ENCODE data around the gene KRT14. TPM values are rescaled to one million over a fixed set of nuclear protein-coding genes. Genes with fewer than 3 reads are reported as not detected.

The KRT14 gene
- total RNA-seq, 5 donors from 2014 or later (not counting 1 experiment from before 2014, with no cell fraction given): not detected

- H3K27me3 ChIP-seq (replicated peaks in 1 of 2; ENCODE audit: control insufficient read depth in 2 of 2, extremely low read depth in 1 of 2, insufficient read depth in 2 of 2, low read length in 1 of 2): peaks cover 0 to 24% of the 10 kb centered on the region in 2 experiments
- DNase-seq (peak in 19 of 35 experiments; percentile 0 to 46 (median 8)), ATAC-seq (replicated peaks in 1 of 4) (peak in 2 of 4 experiments; percentile 44 to 67)
- Mint-ChIP-seq H3K36me3 (no peaks in the 10 kb centered on the region), H3K4me3 (peak overlapping the region in 1 of 3 donors; percentile 26), H3K27me3 (peaks cover 13 to 19% of the 10 kb centered on the region in 2 donors), H3K9me3 (peaks cover 0 to 10% (median 7%) of the 10 kb centered on the region in 3 donors), H3K4me1 (peaks cover 12 to 22% (median 18%) of the 10 kb centered on the region in 3 donors), H3K27ac (peak overlapping the region; percentile 80 to 85)
- 11% methylated on average over 6 of the region's 6 CpGs for WGBS (ENCODE audit: insufficient coverage)
- H3K36me3 ChIP-seq (ENCODE audit: control insufficient read depth in 2 of 2, extremely low read depth in 1 of 2, insufficient read depth in 1 of 2, low read length in 1 of 2): no peaks in the 10 kb centered on the region
- no peaks in the 10 kb centered on the region for H3K4me1 ChIP-seq (ENCODE audit: control insufficient read depth in 1 of 2, extremely low read depth in 1 of 2, insufficient read depth in 2 of 2, low read length in 2 of 2)
- H3K27ac ChIP-seq (ENCODE audit: low read length): peak overlapping the region; percentile 62
- H3K4me3 ChIP-seq (ENCODE audit: control insufficient read depth in 1 of 2, extremely low read depth in 1 of 2, low read length in 1 of 2): no peak overlapping the region
- ChIA-PET POLR2A (no interaction called here), CTCF (interaction anchor here in 1 of 2 donors (0.5 kb wide), 2 partner anchors 98 to 646 kb away, joined by 3 read pairs; no protein-coding TSS in a partner anchor)
- H3K9me3 ChIP-seq: no peaks in the 10 kb centered on the region
Observed at GRCh38 chr17:41567317-41567716, 19.4 kb downstream of the KRT14 start.

GRCh38 chr17:41565338-41565737 is 21.4 kb downstream of the KRT14 start:
- H3K4me1 Mint-ChIP-seq: peaks cover 12 to 22% (median 18%) of the 10 kb centered on the region in 3 donors
- no peak overlapping the region for H3K27ac Mint-ChIP-seq
- Histone ChIP-seq H3K27ac (ENCODE audit: low read length) (no peak overlapping the region), H3K27me3 (replicated peaks in 1 of 2; ENCODE audit: control insufficient read depth in 2 of 2, extremely low read depth in 1 of 2, insufficient read depth in 2 of 2, low read length in 1 of 2) (peaks cover 0 to 22% of the 10 kb centered on the region in 2 experiments), H3K9me3 (no peaks in the 10 kb centered on the region), H3K36me3 (ENCODE audit: control insufficient read depth in 2 of 2, extremely low read depth in 1 of 2, insufficient read depth in 1 of 2, low read length in 1 of 2) (no peaks in the 10 kb centered on the region), H3K4me3 (ENCODE audit: control insufficient read depth in 1 of 2, extremely low read depth in 1 of 2, low read length in 1 of 2) (no peak overlapping the region), H3K4me1 (ENCODE audit: control insufficient read depth in 1 of 2, extremely low read depth in 1 of 2, insufficient read depth in 2 of 2, low read length in 2 of 2) (no peaks in the 10 kb centered on the region)
- H3K4me3 Mint-ChIP-seq: no peak overlapping the region
- no peak for ATAC-seq (replicated peaks in 1 of 4)
- peaks cover 19 to 26% of the 10 kb centered on the region in 2 donors for H3K27me3 Mint-ChIP-seq
- DNase-seq: no peak
- no peaks in the 10 kb centered on the region for H3K36me3 Mint-ChIP-seq
- H3K9me3 Mint-ChIP-seq: peaks cover 0 to 10% (median 7%) of the 10 kb centered on the region in 3 donors
- ChIA-PET POLR2A (no interaction called here), CTCF (interaction anchor here in 1 of 2 donors (0.9 kb wide), 1 partner anchor 16 kb away, joined by 3 read pairs; no protein-coding TSS in a partner anchor)

GRCh38 chr17:41563607-41564170 is 23.0 kb downstream of the KRT14 start:
- whole genome bisulfite sequencing (ENCODE audit: insufficient coverage): 36% methylated on average over 2 of the region's 3 CpGs
- Mint-ChIP-seq H3K4me3 (no peak overlapping the region), H3K36me3 (no peaks in the 10 kb centered on the region), H3K27me3 (peaks cover 29 to 38% of the 10 kb centered on the region in 2 donors), H3K27ac (no peak overlapping the region), H3K4me1 (peaks cover 12 to 22% (median 18%) of the 10 kb centered on the region in 3 donors), H3K9me3 (peaks cover 0 to 10% (median 7%) of the 10 kb centered on the region in 3 donors)
- Histone ChIP-seq H3K9me3 (no peaks in the 10 kb centered on the region), H3K27me3 (replicated peaks in 1 of 2; ENCODE audit: control insufficient read depth in 2 of 2, extremely low read depth in 1 of 2, insufficient read depth in 2 of 2, low read length in 1 of 2) (peaks cover 0 to 19% of the 10 kb centered on the region in 2 experiments), H3K4me3 (ENCODE audit: control insufficient read depth in 1 of 2, extremely low read depth in 1 of 2, low read length in 1 of 2) (no peak overlapping the region), H3K27ac (ENCODE audit: low read length) (no peak overlapping the region), H3K36me3 (ENCODE audit: control insufficient read depth in 2 of 2, extremely low read depth in 1 of 2, insufficient read depth in 1 of 2, low read length in 1 of 2) (no peaks in the 10 kb centered on the region), H3K4me1 (ENCODE audit: control insufficient read depth in 1 of 2, extremely low read depth in 1 of 2, insufficient read depth in 2 of 2, low read length in 2 of 2) (no peaks in the 10 kb centered on the region)
- ChIA-PET POLR2A (no interaction called here), CTCF (no interaction called here)
- DNase-seq: no peak
- no peak for ATAC-seq (replicated peaks in 1 of 4)

- no peaks in the 10 kb centered on the region for H3K9me3 ChIP-seq
- no peaks in the 10 kb centered on the region for H3K36me3 Mint-ChIP-seq
- no peak overlapping the region for H3K4me3 ChIP-seq (ENCODE audit: control insufficient read depth in 1 of 2, extremely low read depth in 1 of 2, low read length in 1 of 2)
- DNase-seq (no peak), ATAC-seq (replicated peaks in 1 of 4) (no peak)
- H3K9me3 Mint-ChIP-seq: no peaks in the 10 kb centered on the region
- peaks cover 33 to 54% of the 10 kb centered on the region in 2 donors for H3K27me3 Mint-ChIP-seq
- H3K4me3 Mint-ChIP-seq: no peak overlapping the region
- ChIA-PET CTCF (no interaction called here), POLR2A (no interaction called here)
- peaks cover 0 to 24% of the 10 kb centered on the region in 2 experiments for H3K27me3 ChIP-seq (replicated peaks in 1 of 2; ENCODE audit: control insufficient read depth in 2 of 2, extremely low read depth in 1 of 2, insufficient read depth in 2 of 2, low read length in 1 of 2)
- H3K4me1 ChIP-seq (ENCODE audit: control insufficient read depth in 1 of 2, extremely low read depth in 1 of 2, insufficient read depth in 2 of 2, low read length in 2 of 2): no peaks in the 10 kb centered on the region
- WGBS (ENCODE audit: insufficient coverage): 87% methylated on average over 4 of the region's 6 CpGs
- no peak overlapping the region for H3K27ac ChIP-seq (ENCODE audit: low read length)
- H3K4me1 Mint-ChIP-seq: peaks cover 2 to 6% (median 5%) of the 10 kb centered on the region in 3 donors
- H3K36me3 ChIP-seq (ENCODE audit: control insufficient read depth in 2 of 2, extremely low read depth in 1 of 2, insufficient read depth in 1 of 2, low read length in 1 of 2): no peaks in the 10 kb centered on the region
- no peak overlapping the region for H3K27ac Mint-ChIP-seq
Observed at GRCh38 chr17:41561554-41561953, 25.1 kb downstream of the KRT14 start.

GRCh38 chr17:41559548-41559947 is 27.1 kb downstream of the KRT14 start:
- no peak overlapping the region for H3K27ac ChIP-seq (ENCODE audit: low read length)
- no peaks in the 10 kb centered on the region for H3K4me1 Mint-ChIP-seq
- no CpG with 5 or more reads among the region's 2 CpGs for WGBS (ENCODE audit: insufficient coverage)

GRCh38 chr17:41556931-41557330 is 29.8 kb downstream of the KRT14 start:
- no peak overlapping the region for H3K27ac ChIP-seq (ENCODE audit: low read length)
- H3K9me3 ChIP-seq: no peaks in the 10 kb centered on the region
- DNase-seq: no peak
- H3K27me3 Mint-ChIP-seq: peaks cover 37 to 50% of the 10 kb centered on the region in 2 donors
- no peak overlapping the region for H3K4me3 Mint-ChIP-seq
- H3K4me1 ChIP-seq (ENCODE audit: control insufficient read depth in 1 of 2, extremely low read depth in 1 of 2, insufficient read depth in 2 of 2, low read length in 2 of 2): no peaks in the 10 kb centered on the region
- H3K4me3 ChIP-seq (ENCODE audit: control insufficient read depth in 1 of 2, extremely low read depth in 1 of 2, low read length in 1 of 2): no peak overlapping the region
- no peaks in the 10 kb centered on the region for H3K36me3 Mint-ChIP-seq
- 87% methylated on average over 6 of the region's 9 CpGs for WGBS (ENCODE audit: insufficient coverage)
- H3K4me1 Mint-ChIP-seq: no peaks in the 10 kb centered on the region
- no peaks in the 10 kb centered on the region for H3K36me3 ChIP-seq (ENCODE audit: control insufficient read depth in 2 of 2, extremely low read depth in 1 of 2, insufficient read depth in 1 of 2, low read length in 1 of 2)
- H3K9me3 Mint-ChIP-seq: no peaks in the 10 kb centered on the region
- CTCF ChIA-PET: no interaction called here
- POLR2A ChIA-PET: interaction anchor here in 1 of 2 donors (0.7 kb wide), 1 partner anchor 310 kb away, joined by 3 read pairs; no protein-coding TSS in a partner anchor
- no peak overlapping the region for H3K27ac Mint-ChIP-seq
- ATAC-seq (replicated peaks in 1 of 4): no peak
- H3K27me3 ChIP-seq (replicated peaks in 1 of 2; ENCODE audit: control insufficient read depth in 2 of 2, extremely low read depth in 1 of 2, insufficient read depth in 2 of 2, low read length in 1 of 2): peaks cover 0 to 37% of the 10 kb centered on the region in 2 experiments

More at GRCh38 chr17:41559548-41559947, 27.1 kb downstream of the KRT14 start:
- H3K4me3 Mint-ChIP-seq: no peak overlapping the region
- no peaks in the 10 kb centered on the region for H3K36me3 Mint-ChIP-seq
- H3K9me3 Mint-ChIP-seq: no peaks in the 10 kb centered on the region
- Histone ChIP-seq H3K4me1 (ENCODE audit: control insufficient read depth in 1 of 2, extremely low read depth in 1 of 2, insufficient read depth in 2 of 2, low read length in 2 of 2) (no peaks in the 10 kb centered on the region), H3K9me3 (no peaks in the 10 kb centered on the region), H3K4me3 (ENCODE audit: control insufficient read depth in 1 of 2, extremely low read depth in 1 of 2, low read length in 1 of 2) (no peak overlapping the region), H3K27me3 (replicated peaks in 1 of 2; ENCODE audit: control insufficient read depth in 2 of 2, extremely low read depth in 1 of 2, insufficient read depth in 2 of 2, low read length in 1 of 2) (peaks cover 0 to 29% of the 10 kb centered on the region in 2 experiments), H3K36me3 (ENCODE audit: control insufficient read depth in 2 of 2, extremely low read depth in 1 of 2, insufficient read depth in 1 of 2, low read length in 1 of 2) (no peaks in the 10 kb centered on the region)
- POLR2A ChIA-PET: no interaction called here
- H3K27me3 Mint-ChIP-seq: peaks cover 36 to 62% of the 10 kb centered on the region in 2 donors
- ATAC-seq (replicated peaks in 1 of 4) (no peak), DNase-seq (no peak)
- H3K27ac Mint-ChIP-seq: no peak overlapping the region
- CTCF ChIA-PET: interaction anchor here (0.7 to 0.8 kb wide), 4 partner anchors 10 to 106 kb away, joined by 3 read pairs; no protein-coding TSS in a partner anchor

Data from T-cell (primary cell).